Measurements from ENCODE around the gene MSLN.

The MSLN gene

DNA sequence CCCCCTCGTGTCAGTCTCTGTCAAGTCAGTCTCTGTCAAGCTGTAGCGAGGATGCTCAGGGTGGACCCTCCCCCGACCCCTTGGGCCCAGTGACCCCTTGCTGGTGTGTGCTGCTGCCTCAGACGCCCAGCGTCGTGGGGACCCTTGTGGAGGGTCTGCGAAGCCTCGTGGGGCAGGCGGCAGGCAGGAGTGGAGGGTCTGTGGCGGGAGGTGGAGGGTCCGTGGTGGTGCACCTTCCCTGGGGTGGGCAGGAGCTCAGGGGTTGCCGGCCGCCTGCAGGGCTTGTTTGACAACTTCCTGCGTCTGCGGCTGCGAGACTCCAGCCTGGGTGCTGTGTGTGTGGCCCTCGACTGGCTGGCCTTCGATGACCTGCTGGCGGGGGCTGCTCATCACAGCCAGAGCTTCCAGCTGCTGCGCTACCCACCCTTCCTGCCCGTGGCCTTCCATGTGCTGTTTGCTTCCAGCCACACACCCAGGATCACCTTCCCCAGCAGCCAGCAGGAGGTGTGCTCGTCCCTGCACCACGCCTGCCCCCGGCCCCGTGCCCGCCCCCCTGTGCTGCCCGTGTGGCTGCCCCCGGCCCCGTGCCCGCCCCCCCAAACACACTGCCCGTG is 34.4 kb downstream of the MSLN start:
- no peak for DNase-seq

DNA sequence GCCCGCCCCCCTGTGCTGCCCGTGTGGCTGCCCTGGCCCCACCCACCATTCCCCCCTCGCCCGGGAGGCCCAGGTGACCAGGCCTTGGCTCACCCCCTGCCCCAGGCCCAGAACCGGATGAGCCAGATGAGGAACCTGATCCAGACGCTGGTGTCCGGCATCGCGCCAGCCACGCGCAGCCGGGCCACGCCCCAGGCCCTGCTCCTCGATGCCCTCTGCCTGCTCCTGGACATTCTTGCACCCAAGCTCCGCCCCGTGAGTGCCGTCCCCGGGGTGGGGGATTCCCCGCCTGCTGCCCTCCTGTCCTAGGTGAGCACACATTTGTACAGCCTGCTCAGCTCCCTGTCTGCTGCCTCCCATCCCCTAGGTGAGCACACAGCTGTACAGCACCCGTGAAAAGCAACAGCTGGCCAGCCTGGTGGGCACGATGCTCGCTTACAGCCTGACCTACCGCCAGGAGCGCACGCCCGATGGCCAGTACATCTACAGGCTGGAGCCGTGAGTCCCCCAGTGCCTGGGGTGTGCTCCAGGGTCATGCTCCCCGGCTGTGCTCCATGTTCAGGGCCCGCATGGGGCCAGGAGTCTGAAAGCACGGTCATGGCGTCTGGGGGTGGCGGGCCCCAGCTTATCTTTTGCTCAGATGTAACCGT is 35.2 kb downstream of the MSLN start:
- no peak for DNase-seq

DNA sequence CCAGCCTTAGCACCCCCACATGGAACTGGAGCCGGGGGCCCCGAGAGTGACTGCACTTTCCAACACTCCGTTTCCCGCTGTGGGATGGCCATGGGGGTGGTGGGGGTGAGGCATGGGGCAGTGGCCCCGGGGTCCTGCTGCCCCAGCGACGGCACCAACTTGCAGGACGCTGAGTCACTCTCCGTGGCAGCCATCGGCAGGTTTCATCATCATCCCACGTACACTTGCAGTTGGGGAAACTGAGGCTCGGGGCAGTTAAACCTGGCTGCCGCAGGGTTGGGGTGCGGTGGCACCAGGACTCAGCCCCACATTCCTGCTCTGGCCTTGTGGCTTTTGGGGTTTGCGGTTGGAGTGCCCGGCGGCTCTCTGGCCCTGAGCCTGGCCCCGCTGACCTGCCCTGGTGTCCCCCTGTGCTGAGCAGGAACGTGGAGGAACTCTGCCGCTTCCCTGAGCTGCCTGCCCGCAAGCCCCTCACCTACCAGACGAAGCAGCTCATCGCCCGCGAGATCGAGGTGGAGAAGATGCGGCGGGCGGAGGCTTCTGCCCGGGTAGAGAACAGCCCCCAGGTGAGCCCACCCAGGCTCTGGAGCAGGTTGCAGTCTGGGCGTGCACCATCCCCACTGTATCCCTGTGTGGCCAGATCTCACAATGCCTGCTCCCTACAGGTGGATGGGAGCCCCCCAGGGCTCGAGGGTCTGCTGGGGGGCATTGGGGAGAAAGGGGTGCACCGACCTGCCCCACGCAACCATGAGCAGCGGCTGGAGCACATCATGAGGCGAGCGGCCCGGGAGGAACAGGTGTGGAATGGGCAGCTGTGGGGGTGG is 36.0 kb downstream of the MSLN start:
- no peak for DNase-seq

GRCh38 chr16:797120-797420 is 36.5 kb downstream of the MSLN start:
- DNase-seq = no peak

GRCh38 chr16:797686-798085 is 37.2 kb downstream of the MSLN start:
- no peak for DNase-seq

DNA sequence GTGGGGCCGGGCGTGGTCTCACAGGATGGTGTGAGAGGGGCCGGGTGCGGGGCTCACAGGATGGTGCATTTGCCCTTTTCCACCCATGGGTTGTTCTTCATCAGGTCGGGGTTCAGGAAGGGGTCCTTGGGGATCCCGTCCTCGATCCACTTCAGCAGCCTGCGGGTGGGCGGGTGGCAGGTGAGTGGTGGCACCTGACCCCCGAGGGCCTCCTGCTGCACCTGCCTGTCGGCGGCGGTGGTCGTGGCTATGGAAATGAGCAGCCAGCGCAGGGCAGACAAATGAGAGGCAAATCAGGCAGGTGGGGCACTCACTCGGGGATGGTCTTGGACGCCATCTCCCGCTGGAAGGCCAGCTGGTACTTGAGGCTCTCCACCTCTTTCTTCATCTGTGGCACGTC is 38.1 kb downstream of the MSLN start:
- DNase-seq = no peak

- DNase-seq = no peak
Measured at GRCh38 chr16:799111-799947, 38.8 kb downstream of the MSLN start.

GRCh38 chr16:799948-800833 is 39.7 kb downstream of the MSLN start, which contains the start of gene GNG13:
Gene GNG13, minus strand, starts transcription at chr16:800734. Its CDS starts 1,657 bp downstream, at chr16:799077.
- no peak for DNase-seq

- DNase-seq = no peak
Measured at GRCh38 chr16:800834-801511, 40.4 kb downstream of the MSLN start.

DNA sequence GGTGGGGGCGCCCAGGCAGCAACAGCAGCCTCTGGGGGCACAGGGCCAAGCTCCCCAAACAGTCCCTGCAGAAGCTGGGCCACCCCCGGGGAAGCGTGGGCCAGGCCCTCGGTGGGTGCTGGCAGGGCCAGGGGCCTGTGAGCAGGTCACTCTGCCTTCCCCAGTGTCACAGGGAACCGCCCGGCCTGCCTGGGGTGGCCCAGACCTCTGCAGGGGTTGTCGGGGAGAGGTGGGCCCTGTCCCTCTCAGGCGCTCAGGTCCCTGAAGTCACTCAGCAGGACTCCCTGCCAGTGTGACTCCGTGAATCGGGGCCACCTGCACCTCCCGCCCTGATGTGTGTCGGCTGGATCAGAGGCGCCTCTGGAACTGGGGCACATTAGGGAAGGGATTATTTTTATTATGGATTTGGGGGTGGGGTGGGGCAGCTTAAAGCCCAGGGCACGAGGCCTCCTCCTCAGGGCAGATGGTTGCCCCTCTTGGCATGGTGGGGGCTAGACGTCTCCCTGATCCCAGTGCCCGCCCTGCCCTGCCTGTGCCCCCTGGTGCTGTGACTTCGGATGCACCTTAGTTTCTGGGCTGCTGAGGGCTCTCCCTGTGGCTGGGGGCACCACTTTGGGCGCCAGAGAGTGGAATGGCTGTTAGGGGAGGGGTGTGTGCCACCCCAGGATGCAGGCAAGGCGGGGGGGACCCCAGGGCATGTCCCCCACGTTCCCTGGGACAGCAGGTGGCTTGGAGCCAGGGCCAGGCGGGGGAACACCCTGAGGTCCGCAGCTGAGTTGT is 41.2 kb downstream of the MSLN start:
- DNase-seq = no peak

DNA sequence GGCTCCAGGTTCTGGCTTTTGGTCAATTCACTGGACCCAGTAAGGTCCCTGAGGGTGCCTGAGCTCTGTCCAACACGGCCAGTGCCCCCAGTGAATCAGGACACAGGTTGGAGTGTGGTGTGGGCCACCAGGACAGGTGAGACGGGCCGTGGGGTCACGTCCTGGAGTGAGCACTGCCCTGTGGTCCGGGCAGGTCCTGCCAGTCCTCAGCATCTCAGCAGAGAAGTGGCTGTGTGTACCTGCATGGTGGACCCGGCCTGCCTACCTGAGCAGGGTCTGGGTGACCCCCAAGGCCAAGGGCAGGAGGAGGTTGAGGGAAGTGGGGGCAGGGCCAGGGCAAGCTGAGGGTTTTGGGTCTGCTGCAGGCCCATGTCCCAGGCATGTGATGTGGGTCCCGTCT is 41.9 kb downstream of the MSLN start:
- DNase-seq = no peak

DNA sequence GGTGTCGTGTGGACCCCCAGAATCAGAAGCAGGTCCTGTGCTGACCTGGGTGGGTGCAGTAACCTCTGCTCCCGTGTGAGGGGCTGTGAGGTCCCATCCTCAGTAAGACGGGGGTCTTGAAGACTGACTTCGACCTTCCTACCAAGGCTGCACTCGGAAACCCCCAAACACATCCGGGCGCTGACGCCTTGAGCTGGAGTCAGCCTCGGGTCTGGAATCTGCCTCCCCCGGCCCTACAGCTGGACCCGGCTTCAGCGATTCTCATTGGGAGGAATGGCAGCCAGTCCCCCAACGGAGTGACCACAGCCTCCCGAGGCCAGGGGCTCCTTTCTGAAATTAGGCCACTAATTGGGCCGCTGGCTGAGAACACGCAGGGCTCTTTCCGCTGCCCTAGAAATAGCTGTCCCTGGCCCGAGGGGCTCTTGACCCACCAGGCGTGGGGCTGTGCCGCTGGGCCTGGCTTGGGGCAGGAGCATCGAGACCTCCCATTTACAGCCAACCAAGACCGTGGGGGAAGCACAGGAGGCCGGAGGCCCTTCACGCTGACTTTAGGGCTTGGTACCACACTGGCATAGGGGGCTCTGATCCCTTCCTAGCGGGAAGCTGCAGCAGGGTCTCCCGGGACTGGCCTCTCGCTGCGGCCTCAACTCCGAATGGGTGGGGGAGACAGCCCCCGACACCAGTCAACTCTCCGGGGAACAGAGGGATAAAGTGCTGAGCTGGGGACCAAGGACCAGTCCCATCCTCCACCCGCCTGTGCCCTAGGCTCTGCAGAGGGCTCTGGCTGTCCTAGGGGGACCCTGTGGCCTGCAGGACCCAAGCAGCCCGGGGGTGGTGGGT is 42.6 kb downstream of the MSLN start:
- DNase-seq = no peak

- no peak for DNase-seq
Measured at GRCh38 chr16:803754-804080, 43.2 kb downstream of the MSLN start.

DNA sequence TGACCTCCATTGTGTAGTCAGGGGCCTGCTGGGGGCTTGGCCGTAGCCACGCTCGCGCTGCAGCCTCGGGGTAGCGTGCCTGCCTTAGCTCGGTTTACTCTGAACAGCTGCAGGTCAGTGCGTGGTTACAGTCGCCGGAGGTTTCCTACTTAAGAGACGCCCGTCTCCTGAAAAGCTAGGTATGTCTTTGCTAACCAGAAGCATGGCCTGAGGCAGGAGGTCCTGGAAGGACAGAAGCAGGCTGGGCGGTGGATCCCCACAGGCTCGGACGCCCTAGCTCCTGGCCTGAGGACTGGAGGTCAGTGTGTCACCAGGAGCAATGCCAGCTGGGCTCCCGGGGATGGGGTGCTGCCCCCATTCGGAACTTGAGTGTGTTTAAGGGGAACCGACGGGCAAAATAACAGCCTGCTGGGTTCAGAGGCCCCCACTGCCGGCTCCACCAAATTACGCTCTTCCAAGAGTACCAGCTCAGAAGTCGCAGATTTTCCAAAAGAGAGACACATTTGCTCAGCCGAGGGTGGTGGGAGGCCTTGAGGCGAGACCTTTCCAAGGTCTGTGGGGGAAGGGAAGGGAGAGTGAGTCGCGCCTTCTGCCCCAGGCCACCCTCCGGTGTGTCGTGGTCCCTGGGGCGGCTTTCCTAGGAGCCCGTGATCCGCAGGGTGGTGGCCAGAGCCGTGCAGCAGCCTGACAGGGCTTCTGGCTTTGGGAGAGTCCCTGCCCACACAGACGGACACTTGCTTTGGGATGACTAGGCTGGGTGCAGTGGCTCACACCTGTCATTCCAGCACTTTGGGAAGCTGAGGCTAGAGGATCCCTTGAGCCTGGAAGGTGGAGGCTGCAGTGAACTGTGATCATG is 43.9 kb downstream of the MSLN start:
- no peak for DNase-seq

DNA sequence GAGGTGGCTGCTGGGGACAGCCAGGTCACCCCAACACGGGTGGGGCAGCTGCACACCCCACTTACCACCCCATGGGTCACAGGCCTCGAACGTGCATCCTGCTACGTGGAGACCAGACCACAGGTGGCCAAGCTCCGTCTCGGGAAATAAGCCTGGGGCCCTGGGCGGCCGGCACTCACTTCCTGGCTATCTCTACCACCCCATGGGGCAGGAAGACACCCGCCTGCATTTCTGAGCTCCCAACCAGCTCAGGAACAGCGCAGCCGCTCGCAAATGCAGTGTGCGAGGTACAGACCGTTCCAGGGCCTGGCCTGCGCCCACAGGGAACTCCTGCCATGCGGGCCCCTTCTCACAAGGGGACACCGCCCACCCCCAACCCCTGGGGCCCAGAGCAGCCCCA is 44.9 kb downstream of the MSLN start:
- DNase-seq = no peak

GRCh38 chr16:807347-808084 is 47.0 kb downstream of the MSLN start:
- peak; percentile 89 for DNase-seq

GRCh38 chr16:808085-808386 is 47.5 kb downstream of the MSLN start:
- no peak for DNase-seq

GRCh38 chr16:813204-813915 is 52.8 kb downstream of the MSLN start:
- DNase-seq = peak; percentile 30
